Gastrocnemius medialis (tissue), 4 donors: Measurements from ENCODE around the gene COL4A5.

ENCODE experiments used
- CTCF ChIP-seq, 5 experiments: fragments of 450-650 bp in 3 of 5; fragments of 200-600 bp in 2 of 5; sonication (generic) in 2 of 5; IDR thresholded peaks in 4 of 5; conservative IDR thresholded peaks in 1 of 5; 1 replicate in 4 of 5; 2 replicates in 1 of 5; pipeline ENCODE4 v1.5.1; 2016 to 2019; ENCODE audit warnings: antibody characterized with exemption in 5 of 5, mild to moderate bottlenecking in 3 of 5, moderate library complexity in 3 of 5
- POLR2A ChIP-seq, 2 donors: fragments of 450-650 bp; IDR thresholded peaks; one replicate each; pipeline ENCODE4 v1.6.1; 2017; ENCODE audit warnings: antibody characterized with exemption in 2 of 2, mild to moderate bottlenecking in 2 of 2, moderate library complexity in 2 of 2

- TF ChIP-seq CTCF (IDR thresholded peaks at IDR 0.05 in 4 of 5, conservative IDR thresholded peaks at IDR 0.05 in 1 of 5) (no peak), POLR2A (IDR thresholded peaks at IDR 0.05) (no peak)
These were observed 25.0 kb downstream of the COL4A5 start for GRCh38 chrX:108464604-108465003.
